ENCODE results near the gene ZNF532. TPM values are rescaled to one million over a fixed set of nuclear protein-coding genes. Genes with fewer than 3 reads are reported as not detected.

ZNF532 gene, protein sequence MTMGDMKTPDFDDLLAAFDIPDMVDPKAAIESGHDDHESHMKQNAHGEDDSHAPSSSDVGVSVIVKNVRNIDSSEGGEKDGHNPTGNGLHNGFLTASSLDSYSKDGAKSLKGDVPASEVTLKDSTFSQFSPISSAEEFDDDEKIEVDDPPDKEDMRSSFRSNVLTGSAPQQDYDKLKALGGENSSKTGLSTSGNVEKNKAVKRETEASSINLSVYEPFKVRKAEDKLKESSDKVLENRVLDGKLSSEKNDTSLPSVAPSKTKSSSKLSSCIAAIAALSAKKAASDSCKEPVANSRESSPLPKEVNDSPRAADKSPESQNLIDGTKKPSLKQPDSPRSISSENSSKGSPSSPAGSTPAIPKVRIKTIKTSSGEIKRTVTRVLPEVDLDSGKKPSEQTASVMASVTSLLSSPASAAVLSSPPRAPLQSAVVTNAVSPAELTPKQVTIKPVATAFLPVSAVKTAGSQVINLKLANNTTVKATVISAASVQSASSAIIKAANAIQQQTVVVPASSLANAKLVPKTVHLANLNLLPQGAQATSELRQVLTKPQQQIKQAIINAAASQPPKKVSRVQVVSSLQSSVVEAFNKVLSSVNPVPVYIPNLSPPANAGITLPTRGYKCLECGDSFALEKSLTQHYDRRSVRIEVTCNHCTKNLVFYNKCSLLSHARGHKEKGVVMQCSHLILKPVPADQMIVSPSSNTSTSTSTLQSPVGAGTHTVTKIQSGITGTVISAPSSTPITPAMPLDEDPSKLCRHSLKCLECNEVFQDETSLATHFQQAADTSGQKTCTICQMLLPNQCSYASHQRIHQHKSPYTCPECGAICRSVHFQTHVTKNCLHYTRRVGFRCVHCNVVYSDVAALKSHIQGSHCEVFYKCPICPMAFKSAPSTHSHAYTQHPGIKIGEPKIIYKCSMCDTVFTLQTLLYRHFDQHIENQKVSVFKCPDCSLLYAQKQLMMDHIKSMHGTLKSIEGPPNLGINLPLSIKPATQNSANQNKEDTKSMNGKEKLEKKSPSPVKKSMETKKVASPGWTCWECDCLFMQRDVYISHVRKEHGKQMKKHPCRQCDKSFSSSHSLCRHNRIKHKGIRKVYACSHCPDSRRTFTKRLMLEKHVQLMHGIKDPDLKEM (N-terminal part only)
- 19.9 to 28.6 TPM (median 24.8 TPM) in 5 replicates for total RNA-seq (2022; extraction: Qiagen RNA extraction)

DNA sequence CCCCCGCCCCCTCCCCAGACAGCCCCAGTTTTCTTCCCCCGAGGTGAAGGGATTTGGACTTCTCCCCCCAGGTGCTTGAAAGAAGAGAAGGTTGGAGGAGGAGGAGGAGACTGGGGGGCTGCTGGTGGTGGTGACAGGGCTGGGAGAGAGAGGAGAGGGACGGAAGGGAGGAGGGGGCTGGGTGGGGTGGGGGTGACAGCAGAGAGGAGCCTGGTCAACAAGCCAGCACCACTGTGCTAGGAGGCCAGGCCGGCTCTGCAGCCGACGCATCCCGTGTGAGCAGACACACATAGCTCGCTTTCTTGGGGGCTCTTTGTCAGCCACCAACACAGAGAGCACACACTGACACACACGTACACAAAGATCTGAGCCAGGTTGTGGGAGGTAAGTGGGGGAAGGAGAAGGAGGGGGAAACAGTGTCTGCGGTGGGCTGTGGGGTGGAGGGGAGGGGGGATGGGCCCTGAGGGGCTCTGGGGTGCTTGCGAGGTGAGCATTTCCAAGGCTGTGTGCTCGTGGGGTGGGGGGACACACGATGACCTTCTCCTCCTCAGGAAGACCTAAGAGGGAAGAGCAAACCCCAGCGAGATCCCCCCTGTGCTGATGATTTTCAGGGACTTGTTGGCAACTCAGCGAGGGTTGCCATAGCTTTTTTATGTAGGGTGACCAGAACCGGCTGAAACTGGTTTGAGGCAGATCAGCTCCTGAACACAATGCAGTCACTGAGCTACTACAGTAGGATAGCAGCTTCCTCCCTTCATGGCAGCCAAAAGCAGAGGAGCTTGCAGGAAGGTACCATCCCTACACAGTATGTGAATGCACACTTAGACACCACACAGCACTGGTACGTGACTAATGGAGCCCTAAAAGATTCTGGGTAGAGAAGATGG, at the start of gene ZNF532:
Gene ZNF532, plus strand, starts transcription at position 732 of the 887 bp plus-strand sequence. CDS start 53,411 bp downstream, outside the sequence.

Other genes with a start within 250 kb of the ZNF532 start
- gene ALPK2, start 235.8 kb upstream of the ZNF532 start, total RNA-seq (2022; extraction: Qiagen RNA extraction): 5.9 to 8.8 TPM (median 7.7 TPM) in 5 replicates
- gene MALT1, start 193.4 kb upstream of the ZNF532 start, total RNA-seq (2022; extraction: Qiagen RNA extraction): 7.7 to 10.8 TPM (median 9.5 TPM) in 5 replicates

Measured in A549 treated with dexamethasone at 1 μM for 4 hours (cell line).